ENCODE results near the gene FAM117A.
"Not testable (repeated sequence)": the region's sequence is repeated elsewhere in the genome, so short reads cannot be mapped to it uniquely, and the experiment has no call there.

The FAM117A gene

DNA sequence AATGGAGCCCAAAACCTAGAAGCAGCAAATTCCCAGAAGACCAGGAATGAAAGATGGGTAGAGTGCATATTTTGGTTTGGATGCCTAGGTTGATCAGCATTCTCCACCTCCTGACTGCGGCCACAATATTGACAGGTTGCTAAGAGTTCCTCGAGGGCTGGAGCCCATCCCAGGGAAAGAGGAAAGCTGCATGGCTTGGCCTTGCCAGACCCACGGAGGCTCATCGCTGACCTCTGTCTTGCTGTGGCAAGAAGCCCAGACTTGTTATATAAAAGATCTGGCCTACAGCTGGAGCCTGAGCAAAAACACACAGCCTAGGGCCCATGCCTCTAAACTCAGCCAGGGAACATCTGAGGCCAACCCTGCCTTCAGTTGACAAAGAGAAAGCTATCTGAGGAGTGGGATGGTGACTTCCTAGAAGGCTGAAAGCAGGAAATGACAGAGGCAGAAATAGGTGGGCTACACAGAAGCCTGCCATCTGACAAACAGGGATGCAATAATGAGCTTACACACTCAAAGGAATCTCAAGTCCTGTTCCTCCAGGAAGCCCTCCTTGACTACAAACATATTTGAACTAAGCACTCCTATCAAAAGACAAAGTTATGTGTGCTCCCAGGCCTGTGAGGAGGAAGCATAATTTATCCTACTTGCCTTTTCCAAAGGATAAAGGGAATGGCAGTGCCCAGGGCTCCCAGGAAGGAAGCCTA lies 33.7 kb downstream of the FAM117A start:
- no peak for DNase-seq (ENCODE audit: low read depth)
- no peak overlapping the region for H3K4me3 ChIP-seq (ENCODE audit: low read depth, low read length)
- TF ChIP-seq, protein P1, sequence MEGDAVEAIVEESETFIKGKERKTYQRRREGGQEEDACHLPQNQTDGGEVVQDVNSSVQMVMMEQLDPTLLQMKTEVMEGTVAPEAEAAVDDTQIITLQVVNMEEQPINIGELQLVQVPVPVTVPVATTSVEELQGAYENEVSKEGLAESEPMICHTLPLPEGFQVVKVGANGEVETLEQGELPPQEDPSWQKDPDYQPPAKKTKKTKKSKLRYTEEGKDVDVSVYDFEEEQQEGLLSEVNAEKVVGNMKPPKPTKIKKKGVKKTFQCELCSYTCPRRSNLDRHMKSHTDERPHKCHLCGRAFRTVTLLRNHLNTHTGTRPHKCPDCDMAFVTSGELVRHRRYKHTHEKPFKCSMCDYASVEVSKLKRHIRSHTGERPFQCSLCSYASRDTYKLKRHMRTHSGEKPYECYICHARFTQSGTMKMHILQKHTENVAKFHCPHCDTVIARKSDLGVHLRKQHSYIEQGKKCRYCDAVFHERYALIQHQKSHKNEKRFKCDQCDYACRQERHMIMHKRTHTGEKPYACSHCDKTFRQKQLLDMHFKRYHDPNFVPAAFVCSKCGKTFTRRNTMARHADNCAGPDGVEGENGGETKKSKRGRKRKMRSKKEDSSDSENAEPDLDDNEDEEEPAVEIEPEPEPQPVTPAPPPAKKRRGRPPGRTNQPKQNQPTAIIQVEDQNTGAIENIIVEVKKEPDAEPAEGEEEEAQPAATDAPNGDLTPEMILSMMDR (IDR thresholded peaks at IDR 0.05; ENCODE audit: low read depth, low read length, missing control alignments) = no peak

DNA sequence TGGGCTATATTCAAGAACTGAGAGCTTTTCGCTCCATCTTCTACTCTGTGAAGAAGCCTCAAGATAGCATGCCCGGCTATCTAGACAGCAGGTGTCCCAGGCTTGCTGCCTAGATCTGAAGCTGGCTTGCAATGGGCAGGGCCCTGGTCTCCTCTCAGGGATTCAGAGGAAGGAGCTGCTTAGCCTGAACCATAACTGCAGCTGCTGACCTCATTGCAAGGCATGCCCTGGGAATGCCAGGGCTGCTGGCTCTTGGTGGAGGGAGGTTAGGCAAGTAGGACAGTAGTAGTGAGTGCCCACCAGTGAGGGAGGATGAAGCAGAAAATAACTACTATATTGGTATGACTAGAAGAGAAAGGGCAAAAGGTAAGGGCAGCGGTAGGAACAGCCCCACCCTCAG lies 34.9 kb downstream of the FAM117A start:
- no peak overlapping the region for H3K4me3 ChIP-seq (ENCODE audit: low read depth, low read length)
- no peak for DNase-seq (ENCODE audit: low read depth)
- TF ChIP-seq, protein P1 (IDR thresholded peaks at IDR 0.05; ENCODE audit: low read depth, low read length, missing control alignments) = no peak

DNA sequence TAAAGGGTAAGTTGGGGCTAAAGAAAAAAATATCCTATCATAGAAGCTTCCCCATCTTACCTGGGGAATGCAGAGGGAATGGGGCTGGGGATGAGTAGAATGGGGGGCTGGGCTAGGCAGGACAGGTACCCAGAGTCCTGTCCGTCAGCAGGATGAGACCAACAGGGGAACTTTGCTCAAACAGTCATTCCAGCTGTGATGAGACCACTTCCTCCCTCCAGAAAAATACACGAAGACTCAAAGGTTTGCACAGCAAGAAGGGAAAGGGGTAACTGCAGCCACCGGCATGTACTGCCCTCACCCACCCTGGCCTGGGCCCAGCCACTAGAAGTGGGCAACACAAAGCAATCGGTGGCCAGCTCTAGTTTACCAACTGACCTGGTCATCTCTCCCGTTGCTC lies 35.5 kb downstream of the FAM117A start:
- DNase-seq (ENCODE audit: low read depth) = no peak
- no peak overlapping the region for H3K4me3 ChIP-seq (ENCODE audit: low read depth, low read length)
- TF ChIP-seq, protein P1 (IDR thresholded peaks at IDR 0.05; ENCODE audit: low read depth, low read length, missing control alignments) = no peak

DNA sequence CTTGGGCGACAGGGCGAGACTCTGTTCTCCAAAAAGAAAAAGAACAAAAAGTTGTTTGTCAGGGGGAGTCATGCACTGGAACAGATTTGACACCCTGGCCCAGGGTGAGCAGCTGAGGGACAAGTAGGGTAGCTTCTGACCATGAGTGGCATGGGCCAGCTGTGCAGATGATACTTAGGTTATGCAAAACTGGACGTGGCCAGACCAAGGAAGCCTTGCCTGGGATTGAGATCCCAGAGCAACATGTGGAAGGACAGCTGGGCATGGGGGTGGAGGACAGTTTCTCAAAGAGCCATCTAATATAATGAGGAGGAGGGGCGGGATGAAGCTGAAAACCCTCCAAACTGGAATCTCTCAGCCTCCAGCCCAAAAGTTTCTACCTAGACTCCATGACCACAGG lies 36.6 kb downstream of the FAM117A start:
- no peak overlapping the region for H3K4me3 ChIP-seq (ENCODE audit: low read depth, low read length)
- no peak for DNase-seq (ENCODE audit: low read depth)
- TF ChIP-seq, protein P1 (IDR thresholded peaks at IDR 0.05; ENCODE audit: low read depth, low read length, missing control alignments) = no peak

DNA sequence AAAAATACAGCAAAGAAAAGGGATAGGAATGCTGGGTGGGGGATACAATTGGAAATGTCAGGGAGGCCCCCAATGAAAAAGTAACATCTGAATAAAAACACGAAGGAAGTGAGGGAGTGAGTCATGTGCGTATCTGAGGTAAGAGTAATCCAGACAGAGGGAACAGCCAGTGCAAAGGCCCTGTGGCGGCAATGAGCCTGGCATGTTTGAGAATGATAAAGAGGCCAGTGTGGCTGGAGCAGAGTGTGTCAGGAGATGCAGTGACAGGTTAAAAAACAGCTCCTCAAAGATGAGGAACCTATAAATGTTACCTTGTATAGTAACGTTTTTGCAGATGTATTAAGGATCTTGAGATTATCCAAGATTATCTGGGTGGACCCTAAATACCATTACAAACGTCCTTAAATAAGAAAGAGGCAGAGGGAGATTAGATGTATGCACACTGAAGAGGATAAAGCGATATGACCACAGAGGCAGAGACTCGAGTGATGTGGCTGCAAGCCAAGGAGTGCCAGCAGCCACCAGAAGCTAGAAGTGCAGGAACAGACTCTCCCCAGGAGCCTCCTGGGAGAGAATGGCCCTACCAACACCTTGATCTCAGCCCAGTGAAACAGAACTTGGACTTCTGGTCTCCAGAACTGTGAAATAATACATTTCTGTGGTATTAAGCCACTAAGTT lies 38.3 kb downstream of the FAM117A start:
- DNase-seq (ENCODE audit: low read depth) = no peak
- no peak overlapping the region for H3K4me3 ChIP-seq (ENCODE audit: low read depth, low read length)
- TF ChIP-seq, protein P1 (IDR thresholded peaks at IDR 0.05; ENCODE audit: low read depth, low read length, missing control alignments) = no peak

DNA sequence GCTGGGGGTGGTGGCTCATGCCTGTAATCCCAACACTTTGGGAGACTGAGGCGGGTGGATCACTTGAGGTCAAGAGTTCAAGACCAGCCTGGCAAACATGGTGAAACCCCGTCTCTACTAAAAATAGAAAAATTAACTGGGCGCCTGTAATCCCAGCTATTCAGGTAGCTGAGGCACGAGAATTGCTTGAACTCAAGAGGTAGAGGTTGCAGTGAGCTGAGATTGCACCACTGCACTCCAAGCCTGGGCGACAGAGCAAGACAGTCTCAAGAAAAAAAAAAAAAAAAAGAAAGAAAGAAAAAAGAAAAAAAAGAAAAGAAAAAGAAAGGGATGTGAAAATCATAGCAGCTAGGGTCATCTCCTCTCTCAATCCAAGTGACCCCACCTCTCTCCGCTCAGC lies 39.4 kb downstream of the FAM117A start:
- not testable (repeated sequence) for H3K4me3 ChIP-seq (ENCODE audit: low read depth, low read length); DNase-seq (ENCODE audit: low read depth)

DNA sequence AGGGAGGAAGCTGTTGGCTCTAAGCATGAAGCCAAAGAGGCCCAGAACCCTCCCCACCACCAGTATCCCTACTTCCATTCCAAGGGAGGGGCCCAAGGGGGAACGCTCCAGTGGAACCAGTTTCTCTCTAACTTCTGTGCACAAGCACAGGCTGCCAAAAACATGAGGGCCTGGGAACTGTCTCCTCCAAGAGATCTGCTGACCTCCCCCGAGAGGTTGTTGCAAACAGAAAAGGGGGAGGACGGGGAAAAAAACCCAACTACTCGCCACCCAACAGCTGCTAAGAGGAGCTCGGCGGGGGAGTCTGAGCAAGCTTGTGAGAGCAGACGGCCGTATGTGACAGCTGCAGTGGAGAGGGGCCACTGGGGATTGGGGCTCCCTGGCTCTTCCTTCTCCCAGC lies 40.5 kb downstream of the FAM117A start:
- TF ChIP-seq, protein P1 (IDR thresholded peaks at IDR 0.05; ENCODE audit: low read depth, low read length, missing control alignments) = no peak
- DNase-seq (ENCODE audit: low read depth) = no peak
- H3K4me3 ChIP-seq (ENCODE audit: low read depth, low read length) = no peak overlapping the region
